C1 segment of cervical spinal cord (tissue), 14 donors: ENCODE results near the gene MPZL1.
A peak's percentile ranks its signal among the peaks of the same experiment; 100 is the strongest.

Experiments
- DNase-seq, 14 donors: peaks; one replicate each; lab custom pipeline; 2025; lab: John Stamatoyannopoulos, UW

Gene MPZL1

DNA sequence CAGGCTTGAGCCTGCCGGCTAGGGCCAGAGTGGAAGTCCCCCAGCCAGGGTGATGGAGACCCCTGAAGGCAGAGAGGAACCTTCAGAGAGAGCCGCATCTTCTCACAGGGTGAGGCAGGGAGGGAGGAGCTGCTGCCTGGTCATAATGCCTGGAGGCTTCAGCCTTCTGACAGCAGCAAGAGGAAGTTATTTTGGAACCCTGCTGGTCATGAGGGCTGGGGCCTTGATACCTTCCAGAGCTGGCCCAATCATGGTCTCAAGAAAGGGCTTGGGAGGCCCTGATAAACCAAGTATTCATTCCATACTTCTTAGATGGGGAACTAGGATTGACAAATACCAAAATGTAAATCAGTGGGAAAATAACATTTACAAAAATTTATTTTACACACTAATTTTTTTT lies 26.6 kb upstream of the MPZL1 start:
- DNase-seq, result no peak

DNA sequence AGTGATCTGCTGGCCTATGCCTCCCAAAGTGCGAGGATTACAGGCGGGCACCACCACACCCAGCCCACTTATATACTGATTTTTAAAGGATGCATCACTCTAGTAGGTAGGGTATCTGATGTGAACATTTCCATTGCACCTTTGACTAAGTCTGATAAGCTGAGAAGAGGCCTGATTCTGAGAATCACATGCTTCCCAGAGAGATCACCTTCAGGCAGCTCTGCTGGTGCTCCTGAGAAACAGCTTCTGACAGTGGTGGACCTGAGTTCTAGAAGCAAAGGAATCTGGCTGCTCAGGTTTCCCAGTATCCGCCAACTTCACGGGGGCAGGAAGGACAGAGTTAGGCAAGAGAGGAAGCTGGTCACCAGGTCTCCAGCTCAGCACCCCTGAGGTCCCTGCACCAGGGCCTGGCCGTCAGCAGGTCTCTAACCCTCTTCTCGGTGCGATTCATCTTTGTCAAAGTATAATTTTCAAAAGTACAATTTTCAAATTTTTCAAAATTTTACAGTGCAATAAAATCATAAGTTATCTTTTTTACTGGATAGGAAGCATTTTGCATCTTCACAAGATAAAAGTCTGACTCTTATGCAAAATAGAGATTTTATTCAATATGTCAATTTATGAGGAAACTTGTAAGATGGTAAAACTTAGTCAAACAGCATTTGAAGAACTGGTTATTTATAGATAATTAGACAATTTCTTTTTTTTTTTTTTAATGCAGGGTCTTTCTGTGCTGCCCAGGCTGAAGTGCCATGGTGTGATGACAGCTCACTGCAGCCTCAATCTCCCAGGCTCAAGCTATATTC lies 25.8 kb upstream of the MPZL1 start:
- DNase-seq, result no peak

DNA sequence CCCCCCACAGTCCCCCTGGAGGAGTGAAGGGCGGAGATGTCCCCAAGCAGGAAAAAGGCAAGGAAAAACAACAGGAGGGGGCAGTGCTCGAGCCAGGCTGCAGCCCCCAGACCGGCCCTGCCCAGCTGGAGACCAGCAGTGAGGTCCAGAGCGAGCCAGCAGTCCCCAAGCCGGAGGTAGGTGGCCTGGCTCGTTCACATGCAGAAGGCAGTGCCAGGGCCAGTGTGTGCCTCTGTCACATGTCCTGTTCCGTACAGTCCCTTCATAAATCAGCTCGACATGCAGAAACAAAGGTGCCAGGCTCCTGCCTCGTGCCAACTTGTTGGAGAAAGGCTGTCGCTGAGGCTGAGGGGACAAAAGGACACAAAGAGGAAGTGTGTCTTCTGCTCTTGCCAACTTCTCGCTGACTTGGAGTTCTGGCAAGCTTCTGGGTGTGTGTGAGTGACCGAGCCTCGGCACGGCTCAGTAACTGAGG lies 24.1 kb upstream of the MPZL1 start:
- DNase-seq, result peak in 11 of 14 donors; percentile 24 to 86 (median 60)

DNA sequence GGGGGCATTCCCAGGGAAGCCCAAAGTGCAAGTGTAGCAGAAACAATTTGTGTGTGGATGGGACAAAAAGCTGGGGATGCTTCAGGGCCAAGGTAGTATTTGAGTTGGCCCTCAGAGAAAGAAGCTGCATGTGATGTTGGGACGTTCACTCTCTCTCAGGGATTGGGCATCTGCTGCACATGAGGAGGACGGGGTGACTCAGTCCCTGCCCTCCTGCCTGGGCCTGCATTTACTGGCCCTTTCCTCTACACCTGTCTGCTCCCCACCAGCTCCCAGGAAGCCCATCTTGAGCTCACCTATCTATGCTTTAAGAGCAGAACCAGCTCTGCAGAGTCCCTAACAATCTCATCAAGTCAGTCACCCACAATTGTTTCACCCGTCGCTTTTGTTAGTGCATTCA lies 23.5 kb upstream of the MPZL1 start:
- DNase-seq, result no peak

DNA sequence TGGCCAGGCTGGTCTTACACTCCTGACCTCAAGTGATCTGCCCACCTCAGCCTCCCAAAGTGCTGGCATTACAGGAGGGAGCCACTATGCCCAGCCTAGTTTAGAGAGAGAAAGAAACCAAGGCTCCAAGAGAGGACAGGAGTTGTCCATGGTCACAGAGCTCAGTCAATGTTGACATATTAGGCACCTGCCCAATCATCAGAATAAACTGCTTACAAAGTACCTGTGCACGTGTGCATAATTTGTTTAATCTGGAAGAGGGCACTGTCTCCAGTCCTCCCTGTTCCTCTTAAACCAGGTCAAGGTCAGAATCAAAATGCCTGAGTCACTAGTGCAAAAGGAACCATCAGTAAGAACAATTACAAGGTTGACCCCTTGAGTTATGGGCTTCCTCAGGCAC lies 20.3 kb upstream of the MPZL1 start:
- DNase-seq, result no peak

DNA sequence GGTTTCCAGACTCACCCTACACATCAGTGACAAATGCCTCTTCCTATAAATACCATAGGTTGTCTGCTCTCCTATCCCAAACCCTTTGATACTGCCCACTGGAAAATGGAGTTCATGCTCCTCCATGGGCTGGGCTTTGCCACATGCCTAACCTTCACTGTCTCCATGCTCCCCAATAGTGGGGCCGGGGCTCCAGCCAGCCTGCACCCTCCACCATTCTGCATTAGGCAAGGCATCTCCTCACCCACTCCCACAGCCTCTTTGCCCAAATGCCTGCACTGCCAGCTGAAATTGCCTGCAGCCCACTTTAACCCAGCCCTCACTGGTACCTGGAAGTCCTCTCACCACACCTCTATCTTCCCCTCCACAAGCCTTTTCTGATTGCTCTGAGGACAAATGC lies 18.2 kb upstream of the MPZL1 start:
- no peak for DNase-seq

DNA sequence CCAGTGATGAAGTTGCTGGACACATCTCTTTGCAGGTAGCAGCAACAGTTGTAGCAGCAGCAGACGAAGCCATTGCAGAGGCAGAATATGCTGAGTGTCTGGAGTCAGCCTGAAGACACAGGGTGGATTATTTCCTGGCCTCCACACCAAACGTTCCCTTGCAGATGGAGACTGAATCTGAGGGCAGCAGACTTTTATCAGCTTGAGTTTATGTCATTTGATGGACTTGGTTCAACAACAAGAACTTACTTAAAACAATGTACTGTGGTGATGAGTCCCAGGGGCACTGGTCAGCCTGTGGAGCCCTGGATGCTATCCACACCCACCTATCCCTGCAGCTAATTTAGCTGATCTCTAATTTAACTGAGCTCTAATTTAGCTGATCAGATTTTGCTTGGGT lies 17.1 kb upstream of the MPZL1 start:
- DNase-seq, result no peak

DNA sequence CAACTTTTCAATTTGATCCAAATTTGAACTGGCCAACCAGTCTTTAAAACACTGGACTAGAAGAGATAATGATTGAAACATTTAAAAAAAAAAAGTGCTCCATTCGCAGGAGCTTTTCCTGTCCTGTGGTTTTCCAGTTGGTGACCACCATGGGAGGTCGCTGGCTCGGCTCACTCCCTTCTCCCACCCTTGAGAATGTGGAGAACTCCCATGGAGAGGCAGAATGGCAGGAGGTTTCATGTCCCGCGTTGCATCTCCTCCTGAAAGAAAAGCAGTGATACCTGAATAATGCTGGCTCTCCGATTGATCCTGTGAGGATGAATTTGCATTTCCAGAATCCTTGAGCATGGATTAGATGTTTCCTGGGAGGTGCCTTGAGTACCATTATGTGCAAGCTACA lies 16.5 kb upstream of the MPZL1 start:
- DNase-seq, result no peak

DNA sequence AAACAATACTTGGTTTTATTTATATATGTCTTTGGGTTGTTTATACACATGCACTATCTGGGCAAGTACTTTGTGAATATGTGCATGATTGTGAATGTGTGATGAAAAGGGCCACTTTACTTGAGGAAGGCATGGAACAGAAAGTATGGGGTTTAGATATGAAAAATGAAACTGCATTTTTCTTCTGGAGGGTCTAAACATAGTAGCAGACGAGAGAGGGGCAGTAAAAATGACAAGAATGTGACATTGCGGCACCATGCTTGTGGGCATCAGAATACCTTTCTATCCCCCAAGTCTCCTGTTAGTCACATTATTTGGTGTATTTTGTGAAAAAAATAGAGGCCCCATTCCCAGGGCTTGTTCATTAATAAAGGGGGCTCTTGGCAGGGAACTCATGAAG lies 15.4 kb upstream of the MPZL1 start:
- DNase-seq, result no peak

DNA sequence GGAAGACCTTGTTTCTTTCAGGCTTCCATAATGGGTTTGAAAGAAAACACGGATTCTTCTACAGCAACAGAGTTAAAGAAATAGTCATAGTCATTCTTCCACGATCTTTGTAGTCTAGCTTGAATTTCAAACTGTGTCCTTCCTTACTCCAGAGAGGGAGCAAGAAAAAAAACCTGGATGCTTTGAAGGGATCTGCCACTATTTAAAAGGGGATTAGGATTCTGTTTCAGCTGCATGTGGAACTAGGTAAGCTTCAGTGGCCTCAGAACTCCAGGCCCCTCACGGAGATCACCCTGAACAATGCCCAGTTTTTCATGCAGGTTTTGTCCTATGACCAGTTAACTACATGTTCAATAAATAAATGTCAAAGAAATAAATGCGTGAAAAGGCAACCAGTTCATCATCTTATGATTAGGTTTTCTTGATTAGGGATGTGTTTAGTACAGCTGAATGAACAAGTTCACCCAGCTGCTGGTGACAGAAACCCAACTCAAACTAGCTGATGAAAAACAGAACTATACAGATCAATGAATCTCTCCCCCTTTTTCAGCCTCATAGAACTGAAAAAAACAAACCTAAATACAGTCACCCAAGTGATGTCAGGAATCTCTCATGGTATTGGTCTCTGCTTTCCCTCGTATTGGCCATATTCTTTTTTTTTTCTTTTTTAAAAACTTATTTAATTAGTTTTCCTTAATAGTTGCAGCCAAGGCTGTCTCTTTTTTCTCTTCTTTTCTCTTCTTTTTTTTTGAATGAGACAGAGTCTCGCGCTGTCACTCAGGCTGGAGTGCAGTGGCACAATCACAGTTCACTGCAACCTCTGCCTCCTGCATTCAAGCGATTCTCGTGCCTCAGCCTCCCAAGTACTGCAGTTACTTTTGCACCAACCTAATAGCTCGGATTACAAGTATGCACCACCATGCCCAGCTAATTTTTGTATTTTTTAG lies 14.6 kb upstream of the MPZL1 start:
- DNase-seq, result no peak

DNA sequence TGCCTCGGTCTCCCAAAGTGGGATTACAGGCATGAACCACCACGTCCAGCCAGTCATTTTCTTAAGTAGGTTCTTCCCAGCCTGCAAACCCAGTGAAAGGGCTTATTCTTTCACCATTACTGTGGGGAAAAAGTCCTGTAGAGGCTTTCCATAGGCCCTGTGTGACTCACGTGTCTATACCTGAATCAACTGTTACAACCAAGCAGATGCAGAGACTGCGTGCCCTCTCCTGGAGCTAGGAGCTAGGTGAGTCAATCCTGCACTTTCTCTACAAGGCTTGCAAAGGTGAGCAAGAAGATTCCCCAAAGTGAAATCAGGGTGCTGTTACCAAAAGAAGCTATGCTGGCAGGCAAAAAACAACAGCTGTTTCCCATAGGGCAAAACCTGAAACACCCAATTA lies 13.8 kb upstream of the MPZL1 start:
- no peak for DNase-seq

DNA sequence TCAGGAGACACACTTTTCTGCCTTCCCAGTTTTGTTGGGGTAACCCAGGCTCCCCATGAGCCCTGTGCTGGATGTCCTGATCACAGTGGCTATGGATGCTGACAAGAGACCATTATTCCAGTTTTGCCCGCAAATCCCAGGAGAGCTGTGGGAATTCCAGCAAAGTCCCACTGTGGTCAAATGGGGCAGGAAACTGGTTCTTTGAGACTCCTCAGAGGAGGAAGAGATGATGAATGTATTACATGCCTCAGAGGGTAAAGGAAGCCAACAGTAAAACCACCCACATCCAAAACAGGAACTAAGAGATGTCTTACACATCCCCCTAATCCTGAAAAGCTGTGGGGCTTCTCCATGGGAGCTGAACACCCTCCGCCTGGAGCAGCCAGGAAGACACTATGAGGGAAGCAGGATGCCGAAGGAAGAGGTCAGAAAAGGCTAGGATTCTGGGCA lies 12.8 kb upstream of the MPZL1 start:
- no peak for DNase-seq

DNA sequence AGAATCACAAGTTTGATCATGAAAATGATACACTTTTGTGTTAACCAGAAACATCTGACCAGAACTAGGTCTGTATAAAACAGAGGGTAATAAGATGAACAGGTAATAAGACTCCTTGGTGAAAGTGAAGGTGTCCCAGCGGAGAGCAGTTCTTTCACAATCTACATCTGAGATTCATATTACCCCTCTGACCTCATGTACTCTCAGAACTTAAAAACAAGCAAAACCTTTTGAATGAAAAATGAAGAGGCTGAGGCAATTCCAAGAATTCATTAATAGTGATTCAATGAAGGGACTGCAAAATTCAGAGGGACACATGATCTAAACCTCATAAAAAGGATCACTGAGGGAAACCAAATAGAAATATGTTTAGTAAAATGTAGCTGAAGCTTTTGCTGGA lies 10.9 kb upstream of the MPZL1 start:
- no peak for DNase-seq

DNA sequence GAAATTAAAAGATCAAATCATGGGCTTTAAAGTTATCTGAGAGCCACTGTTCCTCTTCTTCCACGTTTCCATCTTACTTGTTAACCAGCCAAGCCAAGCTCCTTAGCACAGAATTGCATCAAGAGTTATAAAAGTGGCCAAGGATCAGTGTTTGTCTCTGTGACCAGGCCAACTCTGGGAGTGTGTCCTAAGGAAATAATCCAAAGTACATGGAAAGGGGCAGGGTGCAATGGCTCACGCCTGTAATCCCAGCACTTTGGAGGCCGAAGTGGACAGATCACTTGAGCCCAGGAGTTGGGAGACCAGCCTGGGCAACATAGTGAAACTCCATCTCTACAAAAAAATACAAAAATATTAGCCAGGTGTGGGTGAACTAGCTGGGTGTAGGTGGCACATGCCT lies 10.0 kb upstream of the MPZL1 start:
- DNase-seq, result no peak

DNA sequence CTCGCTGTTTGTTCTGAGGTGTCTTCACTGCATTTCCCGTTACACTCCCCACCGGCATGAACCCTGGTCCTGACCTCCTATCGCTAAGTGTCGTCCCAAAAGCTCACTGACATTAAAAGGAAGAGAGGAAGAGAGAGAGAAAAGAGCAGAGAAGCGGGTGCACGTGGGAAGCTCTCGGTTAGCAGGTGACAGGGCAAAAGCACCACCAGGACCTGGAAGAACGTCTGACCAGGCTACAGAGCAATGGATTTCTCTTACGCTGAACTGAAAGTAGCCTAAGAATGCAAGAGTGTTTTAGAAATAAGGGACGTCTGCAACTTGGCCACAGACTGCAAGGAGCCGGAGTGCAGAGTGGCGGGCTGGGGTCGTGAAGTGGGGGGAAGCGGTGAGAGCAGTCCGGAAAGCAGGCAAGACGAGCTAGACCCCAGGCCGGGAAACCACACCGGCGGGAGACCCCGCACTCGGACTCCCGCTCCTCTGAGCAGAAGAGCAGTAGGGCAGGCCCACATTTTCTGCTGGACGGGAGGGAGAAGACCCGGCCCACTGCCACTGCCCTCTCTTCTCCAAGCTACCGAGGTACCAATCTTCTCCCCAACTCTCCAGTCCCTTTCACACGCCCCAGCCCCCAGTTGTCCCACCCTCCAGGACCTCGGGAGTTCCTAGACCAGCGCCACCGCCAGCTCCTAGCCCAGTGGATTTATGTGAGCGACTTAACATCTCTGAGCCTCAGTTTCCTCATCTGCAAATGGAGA lies 8.3 kb upstream of the MPZL1 start:
- peak in 6 of 14 donors; percentile 13 to 40 (median 24) for DNase-seq

DNA sequence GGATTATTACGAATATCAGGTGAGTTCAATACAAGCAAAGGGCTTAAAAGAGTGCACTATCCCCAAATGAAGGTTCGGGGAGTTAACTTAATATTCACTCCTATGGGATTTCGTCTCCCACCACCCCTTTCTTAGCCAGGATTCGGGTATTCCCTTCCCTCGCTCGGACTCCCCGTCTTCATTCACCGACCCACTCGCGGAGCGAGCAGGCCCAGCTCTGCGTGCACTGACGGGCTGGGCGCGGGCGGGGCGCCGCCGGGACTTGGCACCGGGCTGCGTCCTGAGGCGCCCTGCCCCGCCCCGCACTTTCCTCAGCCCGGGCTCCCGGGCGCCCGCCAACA lies 7.7 kb upstream of the MPZL1 start:
- DNase-seq, result no peak

DNA sequence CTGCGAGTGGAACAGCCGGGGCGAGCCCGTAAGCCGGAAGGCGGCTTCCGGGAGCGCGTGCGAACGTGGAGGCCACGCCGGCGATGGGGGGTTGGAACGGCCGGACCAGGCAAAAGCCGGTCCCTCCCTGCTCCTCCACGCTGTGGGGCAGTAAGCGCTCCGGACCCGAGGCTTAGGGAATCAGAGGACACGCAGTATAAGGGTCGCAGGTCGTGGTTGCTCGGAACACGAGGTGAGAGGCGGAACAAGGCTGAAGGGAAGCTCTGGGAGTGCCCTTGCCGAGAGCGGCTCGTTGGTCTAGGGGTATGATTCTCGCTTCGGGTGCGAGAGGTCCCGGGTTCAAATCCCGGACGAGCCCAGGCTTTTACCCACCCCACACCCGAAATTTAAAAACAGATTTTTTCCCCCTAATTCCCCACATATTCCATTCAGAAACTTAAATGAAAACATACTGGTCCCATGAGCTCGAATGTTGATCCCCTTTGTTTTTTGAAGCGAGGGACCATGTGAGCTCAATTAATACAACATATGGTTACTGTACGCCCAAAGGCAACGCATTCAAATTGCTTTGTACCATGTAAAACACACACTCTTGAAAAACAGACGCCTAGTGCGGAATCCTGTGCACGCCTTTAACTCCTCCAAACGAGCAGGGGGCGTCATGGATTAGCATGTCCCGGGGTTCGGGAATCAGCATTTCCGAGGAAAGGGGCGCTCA lies 7.2 kb upstream of the MPZL1 start:
- peak; percentile 43 to 91 (median 84) for DNase-seq

DNA sequence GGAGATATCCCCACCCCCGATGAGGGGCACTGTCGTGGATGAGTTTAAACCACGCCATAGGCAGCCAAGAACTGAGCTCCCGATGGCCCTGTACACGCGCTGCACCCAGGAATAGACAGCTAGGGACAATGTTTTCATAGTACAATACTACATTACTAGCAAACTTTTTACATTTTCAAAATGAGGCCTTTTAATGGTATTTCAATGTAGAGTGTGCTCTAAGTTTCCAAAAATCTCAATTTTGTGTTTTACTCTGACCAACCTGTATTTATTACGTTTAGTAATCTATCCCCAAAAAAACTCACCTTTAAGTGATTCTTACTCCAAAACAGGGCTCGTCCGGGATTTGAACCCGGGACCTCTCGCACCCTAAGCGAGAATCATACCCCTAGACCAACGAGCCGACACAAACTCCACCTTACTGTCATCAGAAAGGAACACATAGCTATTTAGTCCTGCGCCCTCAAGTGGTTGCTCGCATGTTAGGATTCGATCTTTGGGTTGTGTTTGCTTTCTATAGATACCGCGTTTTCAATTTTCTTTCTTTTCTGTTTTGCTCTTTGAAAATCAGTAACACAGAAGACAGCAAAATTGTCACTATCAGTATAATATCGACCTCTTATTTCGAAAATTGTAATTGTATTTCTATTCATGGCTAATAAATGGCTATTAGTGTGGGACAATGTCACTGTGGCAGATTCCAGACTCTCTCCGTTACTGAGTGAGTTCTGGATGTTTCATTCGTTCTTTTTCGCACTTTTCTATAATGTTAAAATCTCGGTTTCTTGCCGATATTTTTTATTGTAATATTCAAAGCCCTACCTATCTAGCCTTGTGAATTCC lies 6.4 kb upstream of the MPZL1 start:
- DNase-seq, result peak in 12 of 14 donors; percentile 41 to 87 (median 78)

DNA sequence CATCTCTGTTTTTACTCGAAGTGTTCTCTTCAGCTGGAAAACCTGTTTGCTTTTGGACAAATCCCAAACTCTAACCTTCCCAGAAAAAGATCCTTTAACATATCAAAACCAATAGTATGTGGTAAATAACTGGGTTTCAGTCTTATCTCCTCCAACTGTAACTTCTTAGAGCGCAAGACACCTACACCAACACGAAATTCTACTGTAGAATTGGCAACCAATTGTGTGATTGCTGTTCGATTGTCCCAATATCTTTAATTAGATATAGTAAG lies 5.8 kb upstream of the MPZL1 start:
- DNase-seq, result no peak

DNA sequence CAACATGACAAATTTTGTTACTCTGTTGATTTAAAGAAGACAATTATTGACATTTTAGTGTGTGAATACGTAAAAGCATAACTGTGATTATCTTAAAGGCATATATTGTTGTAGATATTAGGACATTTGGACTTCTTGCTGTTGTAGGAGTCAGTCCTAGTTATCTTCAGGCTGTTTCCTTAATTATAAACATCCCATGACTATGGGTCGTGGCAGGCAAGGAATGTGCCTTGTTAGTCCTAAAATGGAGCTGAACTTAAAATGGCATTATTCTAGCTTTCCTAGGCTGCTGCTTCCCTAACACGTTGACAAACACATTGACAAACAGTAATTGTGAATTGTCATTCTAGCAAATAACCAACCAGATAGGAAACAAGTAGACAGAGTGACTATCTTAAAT lies 4.4 kb upstream of the MPZL1 start:
- DNase-seq, result no peak
